Testis (tissue), 2 donors: Measurements from ENCODE around the gene PCMTD2.

Source experiments
- CTCF ChIP-seq, 3 experiments: fragments of 450-650 bp in 2 of 3; fragments of 200-600 bp in 1 of 3; sonication (generic) in 1 of 3; IDR thresholded peaks; one replicate each; pipeline ENCODE4 v1.5.1; 2016 to 2019; ENCODE audit warnings: antibody characterized with exemption in 3 of 3, mild to moderate bottlenecking in 2 of 3, moderate library complexity in 1 of 3
- POLR2A ChIP-seq: fragments of 450-650 bp; IDR thresholded peaks from one replicate; pipeline ENCODE4 v1.6.1; 2017; ENCODE audit warnings: antibody characterized with exemption, mild to moderate bottlenecking, moderate library complexity

- TF ChIP-seq CTCF (IDR thresholded peaks at IDR 0.05) (no peak), POLR2A (no peak)
Observed at GRCh38 chr20:64258071-64258823, 2.7 kb downstream of the PCMTD2 start.
